K562 (cell line): ENCODE results near the gene PACRG. TPM values are rescaled to one million over a fixed set of nuclear protein-coding genes. Genes with fewer than 3 reads are reported as not detected.

Experiments used
- ATAC-seq: fragments of 200-7000 bp; cut with Tn5 transposase; 3 replicates; pipeline ENCODE4 v1.9.1; 2020; ENCODE audit warnings: moderate library complexity
- BruUV-seq: library from RNA; stranded (reverse); fragments of 400-500 nt; replicated peaks from 2 replicates; lab custom pipeline; 2021; lab: Mats Ljungman, UMichigan
- CTCF ChIA-PET: fragments of 300-600 bp; formaldehyde crosslinking; extraction: SDS; loops from one replicate; lab custom pipeline; 2021; ENCODE audit warnings: low intra/inter-chr PET ratio; lab: Yijun Ruan, JAX
- POLR2A ChIA-PET: fragments of 300-600, 350-650 bp; sonication (Branson Sonifier 250); formaldehyde crosslinking; extraction: SDS; loops from one replicate; lab custom pipeline; 2021; ENCODE audit warnings: antibody characterized with exemption, inconsistent platforms; lab: Yijun Ruan, JAX
- DNase-seq, 4 experiments: peaks; one replicate each; pipeline versions ENCODE4 v3.0.0 to v3.0.0-alpha.2; 2011 to 2018; ENCODE audit warnings: low spot score in 3 of 4, mixed read lengths in 3 of 4; ENCODE audit errors: extremely low read depth in 1 of 4
- FAIRE-seq: peaks from 2 replicates; lab custom pipeline; 2011; peaks lifted over from hg19 to GRCh38; lab: Jason Lieb, UNC
- H2AFZ ChIP-seq: 2 replicates; pipeline ENCODE4 v1.6.0; 2011; ENCODE audit warnings: low read depth, low read length, control low read depth, inconsistent platforms
- H3K27ac ChIP-seq: fragments of 200-600 bp; 3 replicates; pipeline ENCODE4 v1.8.0; 2011; ENCODE audit warnings: low read depth, mild to moderate bottlenecking, control low read depth, inconsistent platforms, low read length, moderate library complexity, mixed read lengths; ENCODE audit errors: extremely low read depth
- H3K27me3 ChIP-seq, 2 experiments: fragments of 300-600 bp in 1 of 2; 2 replicates in 1 of 2; 3 replicates in 1 of 2; pipeline versions ENCODE4 v1.6.0 to v1.8.0; 2011; ENCODE audit warnings: inconsistent platforms in 2 of 2, low read length in 2 of 2, mild to moderate bottlenecking in 1 of 2, mixed read lengths in 1 of 2, moderate library complexity in 1 of 2; ENCODE audit not compliant: control insufficient read depth in 2 of 2, insufficient read depth in 2 of 2
- H3K36me3 ChIP-seq: fragments of 300-600 bp; 3 replicates; pipeline ENCODE4 v1.8.0; 2011; ENCODE audit warnings: mild to moderate bottlenecking, low read length, inconsistent platforms; ENCODE audit not compliant: control insufficient read depth, insufficient read depth
- H3K4me1 ChIP-seq, 2 experiments: fragments of 200-600 bp in 1 of 2; replicated peaks in 1 of 2; 2 replicates in 1 of 2; 3 replicates in 1 of 2; pipeline versions ENCODE4 v1.5.1 to v1.8.0; 2011; ENCODE audit warnings: inconsistent platforms in 2 of 2, low read length in 2 of 2, mild to moderate bottlenecking in 1 of 2, mixed read lengths in 1 of 2, moderate library complexity in 1 of 2; ENCODE audit not compliant: control insufficient read depth in 2 of 2, insufficient read depth in 2 of 2
- H3K4me2 ChIP-seq: 2 replicates; pipeline ENCODE4 v1.6.1; 2011; ENCODE audit warnings: low read length, control low read depth, inconsistent platforms, mixed read lengths; ENCODE audit not compliant: insufficient read depth
- H3K4me3 ChIP-seq: fragments of 200-600 bp; sonication (generic), shearing (Covaris generic); 2 replicates; pipeline ENCODE4 v1.5.1; 2016; ENCODE audit warnings: control low read depth, inconsistent platforms
- H3K79me2 ChIP-seq: fragments of 200-600 bp; 3 replicates; pipeline ENCODE4 v1.8.0; 2011; ENCODE audit warnings: low read length, inconsistent platforms; ENCODE audit not compliant: control insufficient read depth, insufficient read depth
- H3K9ac ChIP-seq, 2 experiments: 2 replicates each; pipeline versions ENCODE4 v1.6.0 to v1.6.1; 2011; ENCODE audit warnings: low read depth in 2 of 2, low read length in 2 of 2, control low read depth in 1 of 2, inconsistent platforms in 1 of 2, mild to moderate bottlenecking in 1 of 2, mixed read lengths in 1 of 2; ENCODE audit not compliant: insufficient read depth in 1 of 2
- H3K9me1 ChIP-seq: one replicate; pipeline ENCODE4 v1.6.0; 2011; ENCODE audit warnings: inconsistent platforms, mild to moderate bottlenecking, low read length, moderate library complexity; ENCODE audit not compliant: control insufficient read depth, insufficient read depth
- H3K9me3 ChIP-seq: replicated peaks from 2 replicates; pipeline ENCODE4 v1.5.1; 2011; ENCODE audit warnings: low read depth, low read length, inconsistent platforms; ENCODE audit not compliant: control insufficient read depth, insufficient read depth
- H4K20me1 ChIP-seq: replicated peaks from 2 replicates; pipeline ENCODE4 v1.6.1; 2011; ENCODE audit warnings: low read length, inconsistent platforms, mixed read lengths; ENCODE audit not compliant: control insufficient read depth, insufficient read depth
- CEBPZ ChIP-seq: fragments of 150-350 bp; IDR thresholded peaks from 2 replicates; pipeline ENCODE4 v1.6.1; 2014; ENCODE audit warnings: low read depth, mild to moderate bottlenecking, low read length, borderline replicate concordance
- COPS2 ChIP-seq: fragments of 450-650 bp; conservative IDR thresholded peaks from 2 replicates; pipeline ENCODE4 v1.6.1; 2016; ENCODE audit warnings: mild to moderate bottlenecking, moderate library complexity
- FOXO4 ChIP-seq: fragments of 450-650 bp; formaldehyde crosslinking; IDR thresholded peaks from 2 replicates; pipeline ENCODE4 v1.4.0; 2020; ENCODE audit warnings: mild to moderate bottlenecking, moderate library complexity
- GABPB1 ChIP-seq: sonication (generic); formaldehyde crosslinking; IDR thresholded peaks from 2 replicates; pipeline ENCODE4 v1.8.0; 2022; ENCODE audit warnings: mild to moderate bottlenecking, missing genetic modification reagents
- HMBOX1 ChIP-seq: sonication (generic); IDR thresholded peaks from 2 replicates; pipeline ENCODE4 v1.6.1; 2016
- NFRKB ChIP-seq: fragments of 450-650 bp; IDR thresholded peaks from 2 replicates; pipeline ENCODE4 v1.6.1; 2016; ENCODE audit warnings: low read depth
- PCBP2 ChIP-seq: fragments of 200-400 bp; formaldehyde crosslinking; IDR thresholded peaks from 2 replicates; pipeline ENCODE4 v1.6.1; 2018; ENCODE audit warnings: low read length, low read depth, mild to moderate bottlenecking, moderate library complexity; ENCODE audit not compliant: poor library complexity, severe bottlenecking
- RAD51 ChIP-seq: fragments of 450-650 bp; IDR thresholded peaks from 2 replicates; pipeline ENCODE4 v1.7.1; 2016; ENCODE audit warnings: low read depth, mild to moderate bottlenecking, borderline replicate concordance
- RBBP5 ChIP-seq: fragments of 200-600 bp; sonication (generic); IDR thresholded peaks from 2 replicates; pipeline ENCODE4 v1.6.1; 2012; ENCODE audit warnings: borderline replicate concordance, mild to moderate bottlenecking, low read length, control low read depth, inconsistent platforms; ENCODE audit not compliant: insufficient read depth, poor library complexity, severe bottlenecking
- SMARCC2 ChIP-seq: fragments of 450-650 bp; IDR thresholded peaks from 2 replicates; pipeline ENCODE4 v1.6.1; 2017; ENCODE audit warnings: antibody characterized with exemption, moderate library complexity, mild to moderate bottlenecking, low read depth
- STAG1 ChIP-seq: sonication (generic); formaldehyde crosslinking; IDR thresholded peaks from 2 replicates; pipeline ENCODE4 v1.5.0; 2020; ENCODE audit warnings: missing genetic modification reagents, borderline replicate concordance
- USF2 ChIP-seq: sonication (generic); formaldehyde crosslinking; IDR thresholded peaks from 2 replicates; pipeline ENCODE4 v1.5.0; 2020; ENCODE audit warnings: missing genetic modification reagents
- ZNF12 ChIP-seq: sonication (generic); formaldehyde crosslinking; IDR thresholded peaks from 2 replicates; pipeline ENCODE4 v1.4.0; 2020; ENCODE audit warnings: mild to moderate bottlenecking, missing genetic modification reagents
- ZNF41 ChIP-seq: fragments of 250-450 bp; sonication (Bioruptor Pico); conservative IDR thresholded peaks from 2 replicates; pipeline ENCODE4 v1.4.0; 2020; ENCODE audit warnings: mild to moderate bottlenecking
- ZNF77 ChIP-seq: fragments of 250-450 bp; sonication (Bioruptor Pico); IDR thresholded peaks from 2 replicates; pipeline ENCODE4 v1.5.0; 2020
- WGBS: fragments of 100-300 bp; shearing (Covaris generic); methylation state at CpG from one replicate; pipeline ENCODE4 v1.1.6; 2016; ENCODE audit warnings: low coverage, mixed read lengths; ENCODE audit not compliant: insufficient coverage; ENCODE audit errors: missing lambda C conversion rate; 5-methylcytosine and 5-hydroxymethylcytosine counted together
- in situ Hi-C: fragments of 300-500 bp; cut with MboI; formaldehyde crosslinking; loops from 4 replicates; pipeline ENCODE4 v1.15.0; 2018; ENCODE audit warnings: inconsistent platforms, mixed read lengths
- intact Hi-C: fragments of 100-400 bp; cut with micrococcal nuclease; formaldehyde crosslinking; loops from 2 replicates; pipeline ENCODE4 v1.14.2; 2022
- polyA plus RNA-seq, 8 experiments: library from polyadenylated mRNA; depleted of rRNA in 4 of 8; stranded (reverse) in 5 of 8; unstranded in 3 of 8; fragments of >200 nt; fragmentation: Nextera tagmentation in 2 of 8; fragmentation: Illumina TruSeq in 1 of 8; extraction: Ambion mirVana in 2 of 8; extraction: Trizol in 1 of 8; gene quantifications; 2 replicates each; pipeline versions ENCODE4 v1.2.1 to v1.2.3, GENCODE V29; 2011 to 2014; ENCODE audit warnings: inconsistent platforms in 1 of 8, missing spikeins in 1 of 8
- total RNA-seq, 7 experiments: library from RNA; depleted of rRNA in 6 of 7; stranded (reverse); fragments of >200 nt in 6 of 7; fragmentation: Illumina TruSeq in 2 of 7; extraction: Trizol in 2 of 7; gene quantifications; 2 replicates each; pipeline versions ENCODE4 v1.2.1 to v1.2.3, GENCODE V29; 2011 to 2021; ENCODE audit warnings: low replicate concordance in 1 of 7

The PACRG gene
- total and polyA plus RNA-seq, 9 of the 15 experiments (the other 6 are each of a cell fraction or from before 2014, with no cell fraction given): 0.04 TPM; not detected in 8

GRCh38 chr6:162821102-162821501, 93.3 kb downstream of the PACRG start:
- H3K9me1 ChIP-seq: no peaks in the 10 kb centered on the region
- FAIRE-seq: peak; percentile 6
- BruUV-seq: no TSS peak
- no peak overlapping the region for H2AFZ ChIP-seq
- no peaks in the 10 kb centered on the region for H3K36me3 ChIP-seq
- H3K4me2 ChIP-seq: no peak overlapping the region
- H3K4me3 ChIP-seq: no peak overlapping the region
- in situ Hi-C loops (no loop called here), intact Hi-C loops (no loop called here)
- no peaks in the 10 kb centered on the region for H3K27me3 ChIP-seq
- no peak overlapping the region for H3K27ac ChIP-seq
- no peaks in the 10 kb centered on the region for H3K4me1 ChIP-seq
- ChIA-PET CTCF (no interaction called here), POLR2A (no interaction called here)
- 2% methylated on average over 3 of the region's 3 CpGs for WGBS
- H3K79me2 ChIP-seq: no peaks in the 10 kb centered on the region
- TF ChIP-seq USF2 (CRISPR knock-in tag): no peak
- TF ChIP-seq PCBP2: no peak
- no peak for TF ChIP-seq ZNF41 (CRISPR knock-in tag)
- TF ChIP-seq HMBOX1: no peak
- TF ChIP-seq ZNF12 (CRISPR knock-in tag): no peak
- no peak for TF ChIP-seq RAD51
- TF ChIP-seq STAG1: no peak
- no peak for TF ChIP-seq RBBP5
- no peak for TF ChIP-seq SMARCC2
- TF ChIP-seq COPS2: no peak
- no peak for TF ChIP-seq NFRKB
- TF ChIP-seq GABPB1 (CRISPR knock-in tag): no peak
- no peak for TF ChIP-seq FOXO4
- TF ChIP-seq ZNF77 (CRISPR knock-in tag): no peak
- TF ChIP-seq CEBPZ: no peak
- no peak for ATAC-seq
- no peak overlapping the region for H3K9ac ChIP-seq
- no peaks in the 10 kb centered on the region; the same call in 1 of the 2 replicates for H3K9me3 ChIP-seq
- DNase-seq: no peak
- no peaks in the 10 kb centered on the region for H4K20me1 ChIP-seq
